MM.1S (cell line): Measurements from ENCODE around the gene MAGI2.

Experiments used
- DNase-seq: peaks from one replicate; pipeline ENCODE4 v3.0.0-alpha.2; 2015
- H2AFZ ChIP-seq: fragments of 300-600 bp; sonication (generic); 2 replicates; pipeline ENCODE4 v1.6.0; 2016; ENCODE audit warnings: antibody characterized with exemption, low read length
- H3F3A ChIP-seq: fragments of 300-600 bp; sonication (generic); 2 replicates; pipeline ENCODE4 v1.6.1; 2016; ENCODE audit warnings: mild to moderate bottlenecking, antibody characterized with exemption, low read length, moderate library complexity, mixed read lengths; ENCODE audit not compliant: insufficient read depth
- H3K27ac ChIP-seq: fragments of 300-600 bp; sonication (generic); 2 replicates; pipeline ENCODE4 v1.5.1; 2016; ENCODE audit warnings: mild to moderate bottlenecking, low read length
- H3K27me3 ChIP-seq: fragments of 300-600 bp; sonication (generic); replicated peaks from 2 replicates; pipeline ENCODE4 v1.6.0; 2016; ENCODE audit warnings: low read length; ENCODE audit not compliant: insufficient read depth
- H3K36me3 ChIP-seq: fragments of 300-600 bp; sonication (generic); replicated peaks from 2 replicates; pipeline ENCODE4 v1.6.1; 2016; ENCODE audit warnings: mild to moderate bottlenecking, low read length, mixed read lengths; ENCODE audit not compliant: insufficient read depth
- H3K4me1 ChIP-seq: fragments of 300-600 bp; sonication (generic); 2 replicates; pipeline ENCODE4 v1.6.1; 2016; ENCODE audit warnings: low read length, mixed read lengths
- H3K4me2 ChIP-seq: fragments of 300-600 bp; sonication (generic); 2 replicates; pipeline ENCODE4 v1.6.0; 2016; ENCODE audit warnings: low read depth, low read length
- H3K4me3 ChIP-seq: fragments of 300-600 bp; sonication (generic); 2 replicates; pipeline ENCODE4 v1.5.1; 2016; ENCODE audit warnings: low read length, mixed read lengths
- H3K79me2 ChIP-seq: fragments of 300-600 bp; sonication (generic); 2 replicates; pipeline ENCODE4 v1.6.1; 2016; ENCODE audit warnings: mixed run types, low read length, mixed read lengths
- H3K9ac ChIP-seq: fragments of 300-600 bp; sonication (generic); 2 replicates; pipeline ENCODE4 v1.6.1; 2016; ENCODE audit warnings: low read length, mixed read lengths
- H3K9me2 ChIP-seq: fragments of 300-600 bp; sonication (generic); replicated peaks from 2 replicates; pipeline ENCODE4 v1.6.1; 2016; ENCODE audit warnings: mild to moderate bottlenecking, low read length, mixed read lengths; ENCODE audit not compliant: insufficient read depth
- H3K9me3 ChIP-seq: fragments of 300-600 bp; sonication (generic); replicated peaks from 2 replicates; pipeline ENCODE4 v1.6.1; 2016; ENCODE audit warnings: mild to moderate bottlenecking, low read length, mixed read lengths; ENCODE audit not compliant: insufficient read depth
- H4K20me1 ChIP-seq: fragments of 300-600 bp; sonication (generic); 2 replicates; pipeline ENCODE4 v1.6.1; 2016; ENCODE audit warnings: mild to moderate bottlenecking, low read length, moderate library complexity, mixed read lengths; ENCODE audit not compliant: insufficient read depth
- EZH2 ChIP-seq: fragments of 300-600 bp; sonication (generic); optimal IDR thresholded peaks from 2 replicates; pipeline ENCODE3; 2017; ENCODE audit warnings: low read depth, mild to moderate bottlenecking, antibody characterized with exemption, low read length, mixed read lengths
- EZH2phosphoT487 ChIP-seq: fragments of 300-600 bp; sonication (generic); IDR thresholded peaks from 2 replicates; pipeline ENCODE4 v1.6.1; 2018; ENCODE audit warnings: antibody characterized with exemption, low read length
- TF ChIP-seq, protein P1 (sequence below): fragments of 300-600 bp; sonication (generic); IDR thresholded peaks from 2 replicates; pipeline ENCODE4 v1.5.1; 2016; ENCODE audit warnings: antibody characterized with exemption, low read length, mixed read lengths

The MAGI2 gene

DNA sequence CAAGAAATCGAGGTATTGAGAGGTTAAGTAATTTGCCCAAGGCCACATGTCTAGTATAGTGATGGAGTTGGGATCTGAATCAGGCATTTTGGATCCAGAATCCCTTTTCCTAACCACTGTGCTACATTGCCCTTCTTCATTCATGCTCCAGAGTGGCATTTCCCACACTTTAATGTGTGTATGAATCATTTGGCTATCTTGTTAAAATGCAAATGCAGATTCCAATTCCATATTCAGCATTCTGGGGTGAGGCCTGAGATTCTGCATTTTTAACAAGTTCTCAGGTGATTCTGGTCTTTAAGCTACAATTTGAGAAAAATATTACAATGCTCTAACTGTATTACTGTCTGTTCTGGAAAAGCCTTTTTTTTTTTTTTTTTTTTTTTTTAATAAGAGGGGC, 1023.6 kb downstream of the MAGI2 start:
- Histone ChIP-seq H3K27ac (no peak overlapping the region), H2AFZ (no peak overlapping the region), H3K27me3 (no peaks in the 10 kb centered on the region), H3K9me3 (no peaks in the 10 kb centered on the region), H3K9ac (no peak overlapping the region), H3K4me3 (no peak overlapping the region), H3K9me2 (no peaks in the 10 kb centered on the region), H3F3A (peaks cover 5% of the 10 kb centered on the region), H4K20me1 (no peaks in the 10 kb centered on the region), H3K79me2 (0 out of 2 replicates have a peak, but pooled peaks cover 14% of the 10 kb centered on the region), H3K4me2 (no peak overlapping the region), H3K4me1 (peaks cover 15% of the 10 kb centered on the region), H3K36me3 (no peaks in the 10 kb centered on the region)
- no peak for DNase-seq
- TF ChIP-seq EZH2 = no peak

- 0 out of 2 replicates have a peak, but pooled peaks cover 9% of the 10 kb centered on the region for H3K79me2 ChIP-seq
- no peaks in the 10 kb centered on the region for H3K9me3 ChIP-seq
- no peaks in the 10 kb centered on the region for H3K36me3 ChIP-seq
- TF ChIP-seq, protein P1, sequence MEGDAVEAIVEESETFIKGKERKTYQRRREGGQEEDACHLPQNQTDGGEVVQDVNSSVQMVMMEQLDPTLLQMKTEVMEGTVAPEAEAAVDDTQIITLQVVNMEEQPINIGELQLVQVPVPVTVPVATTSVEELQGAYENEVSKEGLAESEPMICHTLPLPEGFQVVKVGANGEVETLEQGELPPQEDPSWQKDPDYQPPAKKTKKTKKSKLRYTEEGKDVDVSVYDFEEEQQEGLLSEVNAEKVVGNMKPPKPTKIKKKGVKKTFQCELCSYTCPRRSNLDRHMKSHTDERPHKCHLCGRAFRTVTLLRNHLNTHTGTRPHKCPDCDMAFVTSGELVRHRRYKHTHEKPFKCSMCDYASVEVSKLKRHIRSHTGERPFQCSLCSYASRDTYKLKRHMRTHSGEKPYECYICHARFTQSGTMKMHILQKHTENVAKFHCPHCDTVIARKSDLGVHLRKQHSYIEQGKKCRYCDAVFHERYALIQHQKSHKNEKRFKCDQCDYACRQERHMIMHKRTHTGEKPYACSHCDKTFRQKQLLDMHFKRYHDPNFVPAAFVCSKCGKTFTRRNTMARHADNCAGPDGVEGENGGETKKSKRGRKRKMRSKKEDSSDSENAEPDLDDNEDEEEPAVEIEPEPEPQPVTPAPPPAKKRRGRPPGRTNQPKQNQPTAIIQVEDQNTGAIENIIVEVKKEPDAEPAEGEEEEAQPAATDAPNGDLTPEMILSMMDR = no peak
- TF ChIP-seq EZH2 (no peak), EZH2phosphoT487 (no peak)
- no peaks in the 10 kb centered on the region for H3K4me1 ChIP-seq
- H3K27me3 ChIP-seq = no peaks in the 10 kb centered on the region
- DNase-seq = peak; percentile 63
- no peaks in the 10 kb centered on the region for H4K20me1 ChIP-seq
- no peaks in the 10 kb centered on the region; the same call in 1 of the 2 replicates for H3F3A ChIP-seq
- no peak overlapping the region for H3K27ac ChIP-seq
- peak overlapping the region; percentile 71 for H3K4me2 ChIP-seq
- peak overlapping the region; percentile 51 for H3K4me3 ChIP-seq
- H2AFZ ChIP-seq = peak overlapping the region; percentile 28; the same call in 1 of the 2 replicates
- no peaks in the 10 kb centered on the region for H3K9me2 ChIP-seq
- peak overlapping the region; percentile 36; the same call in 1 of the 2 replicates for H3K9ac ChIP-seq
Observed at GRCh38 chr7:78427209-78427608, 1026.3 kb downstream of the MAGI2 start.

DNA sequence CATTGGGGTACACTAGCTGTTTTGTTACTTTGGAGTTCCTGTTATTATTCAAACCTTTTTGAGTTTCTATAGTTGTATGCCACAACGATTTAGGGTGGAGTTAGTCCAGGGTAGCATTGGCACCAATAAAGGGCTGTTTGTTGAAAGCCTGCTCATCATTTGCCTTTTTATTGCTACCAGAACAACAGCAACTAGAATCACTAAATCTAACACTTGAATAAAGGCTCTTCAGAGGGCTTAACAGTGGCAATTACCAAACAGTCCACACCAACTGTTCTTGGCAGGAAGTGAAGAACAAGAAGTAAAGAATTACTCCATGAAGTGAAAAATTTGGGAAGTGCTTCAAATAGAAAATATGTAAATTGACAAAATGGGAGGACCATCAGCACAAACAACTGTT, 1033.5 kb downstream of the MAGI2 start:
- no peak overlapping the region for H3K27ac ChIP-seq
- no peak overlapping the region for H2AFZ ChIP-seq
- H3F3A ChIP-seq = no peaks in the 10 kb centered on the region
- no peaks in the 10 kb centered on the region for H3K9me3 ChIP-seq
- no peaks in the 10 kb centered on the region for H4K20me1 ChIP-seq
- no peak for DNase-seq
- H3K9me2 ChIP-seq = no peaks in the 10 kb centered on the region
- H3K27me3 ChIP-seq = no peaks in the 10 kb centered on the region
- no peak overlapping the region for H3K9ac ChIP-seq
- H3K4me3 ChIP-seq = no peak overlapping the region
- H3K36me3 ChIP-seq = no peaks in the 10 kb centered on the region
- H3K79me2 ChIP-seq = 0 out of 2 replicates have a peak, but pooled peaks cover 7% of the 10 kb centered on the region
- no peaks in the 10 kb centered on the region for H3K4me1 ChIP-seq
- TF ChIP-seq EZH2phosphoT487 (no peak), EZH2 (no peak)
- TF ChIP-seq, protein P1 = no peak
- H3K4me2 ChIP-seq = no peak overlapping the region

GRCh38 chr7:78417180-78417853, 1036.2 kb downstream of the MAGI2 start:
- 0 out of 2 replicates have a peak, but pooled peaks cover 6% of the 10 kb centered on the region for H3K79me2 ChIP-seq
- H3K9ac ChIP-seq = no peak overlapping the region
- no peaks in the 10 kb centered on the region for H3F3A ChIP-seq
- DNase-seq = no peak
- H3K4me3 ChIP-seq = no peak overlapping the region
- no peaks in the 10 kb centered on the region for H4K20me1 ChIP-seq
- H3K36me3 ChIP-seq = no peaks in the 10 kb centered on the region
- no peaks in the 10 kb centered on the region for H3K27me3 ChIP-seq
- H3K9me3 ChIP-seq = no peaks in the 10 kb centered on the region
- no peak overlapping the region for H3K27ac ChIP-seq
- TF ChIP-seq EZH2phosphoT487 = no peak
- TF ChIP-seq, protein P1 = no peak
- no peak for TF ChIP-seq EZH2
- no peaks in the 10 kb centered on the region for H3K9me2 ChIP-seq
- H2AFZ ChIP-seq = no peak overlapping the region
- H3K4me1 ChIP-seq = no peaks in the 10 kb centered on the region
- H3K4me2 ChIP-seq = no peak overlapping the region
